Uterus (tissue), 2 donors: ENCODE measurements around the gene TXNDC11.

ENCODE experiments used
- CTCF ChIP-seq, 4 experiments: fragments of 200-600 bp in 2 of 4; fragments of 450-650 bp in 2 of 4; sonication (generic) in 2 of 4; IDR thresholded peaks; one replicate each; pipeline ENCODE4 v1.5.1; 2016 to 2019; ENCODE audit warnings: antibody characterized with exemption in 4 of 4, mild to moderate bottlenecking in 2 of 4, moderate library complexity in 1 of 4
- POLR2A ChIP-seq, 2 donors: fragments of 450-650 bp; IDR thresholded peaks; one replicate each; pipeline ENCODE4 v1.6.1; 2016; ENCODE audit warnings: antibody characterized with exemption in 2 of 2, mild to moderate bottlenecking in 1 of 2, moderate library complexity in 1 of 2

- TF ChIP-seq CTCF (IDR thresholded peaks at IDR 0.05): no peak
- TF ChIP-seq POLR2A (IDR thresholded peaks at IDR 0.05): no peak
These were observed 834 bp upstream of the TXNDC11 start for GRCh38 chr16:11743308-11744074.
